GM04503 (cell line): Measurements from ENCODE around the gene EQTN.
A peak's percentile ranks its signal among the peaks of the same experiment; 100 is the strongest.
"Not testable (repeated sequence)": the region's sequence is repeated elsewhere in the genome, so short reads cannot be mapped to it uniquely, and the experiment has no call there.

Source experiments
- DNase-seq: peaks from one replicate; pipeline ENCODE4 v3.0.0-alpha.2; 2012; ENCODE audit warnings: low read depth

EQTN gene

DNA sequence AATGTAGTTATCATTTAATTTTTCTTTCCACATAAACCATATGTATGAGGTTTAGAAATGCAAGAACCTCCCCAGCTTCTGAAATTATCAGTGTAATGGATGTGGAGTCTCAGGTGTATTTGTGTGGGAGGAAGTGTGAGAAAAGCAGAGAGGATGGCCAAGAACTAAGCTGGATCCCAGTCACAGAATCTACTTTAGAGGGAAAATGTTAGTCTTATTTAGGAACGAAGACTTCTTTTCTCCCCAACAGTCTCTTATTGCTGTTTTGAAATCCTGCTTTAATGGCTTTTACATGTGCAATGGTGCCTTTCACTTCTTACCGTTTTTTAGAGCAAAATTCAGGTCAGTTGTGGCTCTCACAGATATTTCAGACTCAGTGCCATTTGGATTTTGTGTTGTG lies 3.0 kb downstream of the EQTN start:
- DNase-seq, result no peak

DNA sequence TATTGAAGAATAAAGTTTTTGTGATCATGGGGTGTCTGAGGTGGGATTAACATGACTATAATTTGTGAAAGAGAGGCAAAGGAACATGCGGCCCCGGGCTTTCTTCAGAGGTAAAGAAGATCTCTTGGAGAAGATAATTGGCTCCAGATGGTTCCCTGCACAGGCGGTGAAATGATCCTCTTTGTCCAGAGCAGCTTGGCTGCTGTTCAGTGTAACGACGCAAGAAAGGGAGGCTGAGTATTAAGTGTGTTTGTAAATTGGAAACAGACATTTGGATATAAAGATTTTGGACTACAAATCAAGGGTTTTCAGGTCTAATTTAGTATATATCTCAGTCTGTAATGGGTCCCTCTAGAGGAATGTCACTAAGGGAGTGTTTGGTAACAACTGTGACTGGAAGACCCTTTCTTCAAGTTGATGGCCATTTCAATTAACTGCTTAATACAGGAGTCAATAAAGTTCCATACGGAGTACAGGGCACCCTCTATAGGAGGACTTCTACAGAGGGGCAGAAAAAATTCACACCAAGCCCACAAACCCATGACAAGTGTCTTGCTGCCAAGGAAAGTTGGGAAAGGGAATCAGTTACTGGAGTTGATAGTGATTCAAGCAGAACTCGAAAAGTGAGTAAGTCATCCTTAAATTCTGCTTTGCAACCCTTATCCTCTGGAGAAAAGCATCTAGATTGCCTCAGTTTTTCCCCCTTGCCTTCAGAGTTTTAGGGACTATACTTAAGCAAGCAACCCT lies 4.1 kb downstream of the EQTN start:
- peak; percentile 27 for DNase-seq

DNA sequence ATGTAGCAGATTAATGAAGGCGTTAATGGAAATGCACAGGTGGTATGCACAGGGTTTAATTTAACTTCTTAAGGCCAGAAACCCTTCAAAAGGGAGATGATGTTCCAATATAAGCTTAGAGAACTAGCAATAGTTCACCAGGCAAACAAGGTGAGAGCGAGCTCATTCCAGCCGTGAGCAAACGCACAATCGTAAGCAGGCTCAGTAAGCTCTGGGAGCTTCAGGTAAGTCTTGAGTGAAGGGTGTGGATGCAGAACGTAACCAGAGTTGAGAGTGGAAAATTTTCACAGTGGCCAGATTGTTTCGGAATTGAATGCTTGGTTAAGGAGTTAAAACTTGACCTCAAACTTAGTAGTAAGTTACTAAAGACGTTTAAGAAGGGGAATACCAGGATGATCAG lies 5.7 kb downstream of the EQTN start:
- no peak for DNase-seq

DNA sequence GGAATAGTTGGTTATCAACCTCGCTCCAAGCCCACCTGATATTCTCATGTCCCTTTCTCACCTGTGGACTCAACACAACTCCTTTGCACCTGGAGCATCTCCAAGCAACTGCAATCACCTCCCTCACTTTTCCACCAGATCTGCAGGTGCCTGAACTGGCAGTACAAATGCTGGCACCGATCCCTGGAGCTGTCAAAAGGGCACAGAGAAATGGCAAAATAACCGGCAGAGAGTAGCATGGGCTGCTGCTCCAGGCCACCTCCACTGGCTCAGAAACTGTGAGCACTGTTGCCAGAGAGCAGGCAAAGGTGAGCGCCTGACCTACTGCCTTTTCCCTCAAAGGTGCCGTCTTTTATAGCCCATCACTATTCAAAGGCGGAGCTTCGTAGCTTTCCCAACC lies 14.7 kb downstream of the EQTN start:
- DNase-seq, result no peak

DNA sequence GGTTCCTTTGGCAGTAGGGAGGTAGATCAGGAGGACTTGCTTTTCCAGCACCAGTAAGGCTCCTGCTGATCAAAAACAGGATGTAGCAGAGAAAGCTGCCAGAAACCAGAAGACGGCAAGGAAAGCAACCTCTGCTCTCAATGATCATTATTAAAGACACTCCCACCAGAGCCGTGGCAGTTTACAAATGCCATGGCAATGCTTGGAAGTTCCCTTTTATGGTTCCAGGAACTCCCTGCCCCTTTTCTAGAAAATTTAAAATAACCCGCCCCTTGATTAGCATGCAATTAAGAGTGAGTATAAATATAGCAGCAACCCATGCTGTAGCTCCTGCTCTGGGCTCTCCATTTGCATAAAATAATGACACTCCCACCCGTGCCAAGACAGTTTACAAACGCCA lies 16.1 kb downstream of the EQTN start:
- DNase-seq, result no peak

DNA sequence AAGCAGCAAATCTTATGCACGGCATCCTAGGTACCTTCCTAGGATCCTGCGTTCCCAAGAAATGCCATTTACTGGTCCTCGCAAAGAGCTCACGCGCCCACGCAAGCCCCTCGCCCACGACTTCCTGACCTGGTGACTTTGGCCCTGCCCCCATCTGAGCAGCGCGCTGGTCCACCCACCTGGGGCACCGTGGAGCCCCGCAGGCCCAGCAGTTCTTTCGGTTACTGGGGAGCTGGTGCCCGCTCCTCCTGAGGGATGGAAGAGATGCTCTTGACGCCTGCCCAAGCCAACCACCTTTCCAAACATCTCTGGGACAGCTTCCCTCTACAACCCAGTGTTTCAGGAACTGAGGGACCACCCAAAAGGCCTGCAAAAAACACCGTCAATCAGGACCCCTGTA lies 16.7 kb downstream of the EQTN start:
- no peak for DNase-seq

DNA sequence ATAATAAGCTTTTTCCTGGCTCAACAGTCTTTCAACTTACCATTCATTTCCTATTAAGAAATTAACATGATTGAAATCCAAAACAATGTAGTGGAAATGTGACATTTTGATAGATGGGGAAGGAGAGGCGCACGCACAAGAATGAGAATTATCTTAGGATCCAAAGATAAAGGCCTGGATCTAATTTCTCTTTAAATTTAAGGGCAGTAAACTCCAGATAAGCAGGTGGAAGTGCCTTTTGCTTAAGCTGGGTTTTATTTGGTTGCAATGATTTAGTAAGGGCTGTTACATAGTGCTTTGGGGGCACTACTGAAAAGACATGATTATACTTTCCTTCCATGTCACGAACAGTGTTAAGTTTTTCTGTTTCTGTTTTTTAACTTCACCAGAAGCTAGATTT lies 17.3 kb downstream of the EQTN start:
- no peak for DNase-seq

DNA sequence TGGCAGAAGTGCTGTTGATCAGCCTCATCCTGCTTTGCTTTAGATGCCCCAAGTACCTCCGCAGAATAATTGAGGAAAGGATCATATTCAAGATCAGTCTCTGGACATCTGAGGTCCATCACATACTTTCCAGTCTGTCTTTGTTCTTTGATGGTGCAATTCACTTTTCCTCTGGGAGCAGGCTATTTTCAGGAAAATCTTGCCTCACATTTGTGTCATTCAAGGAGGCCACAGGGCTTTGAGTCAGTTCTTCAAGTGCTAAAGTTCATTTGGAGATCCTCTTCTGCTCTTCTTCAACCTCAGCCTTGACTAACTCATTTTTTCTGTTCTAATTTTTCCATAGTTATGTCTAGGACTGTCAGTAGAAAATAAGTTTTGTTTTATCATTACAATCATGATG lies 18.6 kb downstream of the EQTN start:
- no peak for DNase-seq

DNA sequence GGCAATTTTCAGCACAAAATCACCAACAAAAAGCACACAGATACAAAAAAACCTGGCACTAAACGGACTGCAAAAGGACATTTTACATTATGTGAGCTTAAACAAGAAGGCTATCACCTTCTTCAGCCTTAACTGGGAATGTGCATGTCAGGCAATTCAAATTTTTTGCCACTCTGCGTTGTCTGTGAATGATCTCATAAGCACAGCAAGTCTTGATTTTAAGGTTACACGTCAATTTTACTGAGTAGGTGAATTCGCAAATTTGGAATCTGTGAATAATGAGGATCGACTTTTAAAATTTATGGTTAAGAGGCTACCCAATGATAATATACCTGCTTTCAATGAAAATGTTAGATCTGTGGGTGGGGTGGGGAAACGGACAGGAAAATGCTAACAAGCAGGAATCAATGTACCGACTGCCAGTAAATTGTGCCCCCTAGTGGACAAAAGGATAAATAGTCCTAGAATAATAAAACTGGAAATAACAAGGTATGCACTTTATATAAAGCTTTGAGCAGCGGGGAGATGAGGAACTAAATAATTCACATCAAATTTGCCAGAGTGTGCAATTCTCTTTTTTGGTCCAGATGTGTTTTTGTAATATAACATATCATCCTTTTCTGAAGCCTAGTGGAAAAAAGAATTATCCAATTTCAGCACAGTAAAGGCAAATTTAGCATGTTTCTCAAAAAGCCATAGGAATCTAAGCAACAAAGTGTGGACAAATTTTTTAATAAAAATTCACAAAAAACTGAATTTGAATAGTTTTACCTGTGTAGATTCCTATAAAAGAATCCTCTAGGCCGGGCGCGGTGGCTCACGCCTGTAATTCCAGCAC lies 20.5 kb downstream of the EQTN start:
- DNase-seq, result peak; percentile 10

DNA sequence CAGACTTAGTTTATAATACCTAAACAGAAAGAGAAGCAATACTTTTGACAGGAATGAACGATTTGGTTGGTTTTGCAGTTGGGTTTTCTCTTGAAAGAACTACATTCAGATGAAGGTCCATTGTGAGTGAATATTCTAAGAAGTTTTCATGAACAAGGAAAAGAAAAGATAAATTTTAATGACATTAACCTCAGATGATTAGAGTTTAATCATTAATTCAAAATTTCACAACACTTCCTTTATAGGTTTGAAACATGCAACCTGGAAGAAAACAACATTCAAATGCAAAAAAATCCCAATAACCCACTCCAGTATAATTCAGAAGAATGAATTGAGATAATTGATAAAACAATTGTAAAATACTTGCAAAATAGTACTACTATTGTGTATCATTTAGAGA lies 23.8 kb downstream of the EQTN start:
- DNase-seq, result no peak

DNA sequence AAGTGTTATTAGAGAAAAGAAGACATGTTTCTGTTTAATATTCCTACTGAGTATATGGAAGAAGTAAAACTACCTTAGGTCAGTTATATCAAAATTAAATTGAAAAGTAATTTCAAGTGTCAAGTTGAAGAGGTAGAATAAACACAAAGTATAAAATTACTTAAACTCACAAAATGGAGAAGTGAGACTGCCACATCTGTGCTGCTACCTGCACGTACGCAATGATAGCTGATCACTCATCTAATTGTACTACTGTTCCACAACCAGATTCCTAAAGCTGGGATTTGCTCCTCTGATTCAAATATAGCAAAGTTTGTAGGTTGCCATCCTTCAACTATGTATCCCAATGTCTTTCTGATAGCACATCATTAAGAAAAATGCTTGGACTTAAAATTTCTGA lies 24.8 kb downstream of the EQTN start:
- DNase-seq, result no peak

DNA sequence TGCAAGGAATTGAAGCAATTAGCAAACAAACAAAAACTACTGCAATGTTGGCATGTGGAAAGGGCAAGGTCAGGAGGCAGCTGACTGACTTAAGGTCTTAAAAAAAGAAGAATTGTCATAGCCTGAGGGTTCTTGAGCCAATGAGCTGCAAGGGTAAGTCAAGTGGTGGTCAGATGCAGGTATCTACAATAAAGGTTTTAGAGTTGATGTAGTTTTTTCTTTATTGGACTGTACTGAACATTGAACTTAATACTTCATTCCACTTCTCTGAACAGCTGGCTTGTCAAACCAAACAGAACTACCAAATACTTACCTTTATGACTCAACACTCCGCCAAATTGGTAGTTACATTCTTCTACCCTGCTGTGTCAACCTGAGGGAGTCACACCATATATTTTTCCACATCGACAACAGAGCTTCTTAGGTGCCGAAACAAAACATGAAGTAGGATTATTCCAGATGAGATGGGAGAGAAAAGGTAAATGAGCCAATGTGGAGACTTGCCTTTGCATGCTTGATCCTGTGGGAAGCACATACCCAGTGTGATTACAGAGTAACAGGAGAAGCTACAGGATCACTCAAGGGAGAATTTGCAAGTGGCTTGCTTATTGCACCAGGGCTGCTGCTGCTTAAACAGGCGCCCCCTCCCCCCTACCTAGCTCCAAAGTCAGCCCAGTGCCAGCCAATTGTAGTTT lies 35.3 kb downstream of the EQTN start:
- DNase-seq, result no peak

DNA sequence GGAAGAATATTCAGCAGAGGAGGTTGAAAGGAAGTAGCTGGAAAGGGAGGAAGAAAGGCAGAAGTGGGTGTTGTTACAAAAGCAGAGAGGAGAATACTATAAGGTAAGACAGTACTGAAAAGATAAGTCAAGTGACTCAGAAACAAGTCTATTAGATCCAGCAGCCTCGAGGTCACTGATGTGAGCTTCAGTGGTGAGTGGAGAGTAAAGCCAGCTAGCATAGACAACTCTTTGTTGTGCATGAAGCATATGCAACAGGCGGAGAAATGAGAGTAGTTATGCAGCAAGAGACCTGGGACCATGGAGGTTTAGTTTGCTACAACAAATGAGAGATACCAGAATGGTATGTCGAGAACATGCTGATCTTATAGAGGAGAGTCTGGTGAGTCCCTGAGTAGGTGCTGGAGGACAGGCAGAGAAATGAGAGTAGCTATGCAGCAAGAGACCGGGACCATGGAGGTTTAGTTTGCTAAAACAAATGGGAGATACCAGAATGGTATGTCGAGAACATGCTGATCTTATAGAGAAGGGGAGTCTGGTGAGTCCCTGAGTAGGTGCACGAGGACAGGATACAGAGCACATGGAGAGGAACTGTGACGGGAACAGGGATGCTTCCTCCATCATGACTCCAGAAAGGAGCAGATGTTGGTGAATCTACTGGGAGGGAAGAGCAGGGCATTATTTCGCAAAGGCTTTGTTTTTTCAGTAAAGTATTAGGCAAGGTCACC lies 36.0 kb downstream of the EQTN start:
- DNase-seq, result no peak

DNA sequence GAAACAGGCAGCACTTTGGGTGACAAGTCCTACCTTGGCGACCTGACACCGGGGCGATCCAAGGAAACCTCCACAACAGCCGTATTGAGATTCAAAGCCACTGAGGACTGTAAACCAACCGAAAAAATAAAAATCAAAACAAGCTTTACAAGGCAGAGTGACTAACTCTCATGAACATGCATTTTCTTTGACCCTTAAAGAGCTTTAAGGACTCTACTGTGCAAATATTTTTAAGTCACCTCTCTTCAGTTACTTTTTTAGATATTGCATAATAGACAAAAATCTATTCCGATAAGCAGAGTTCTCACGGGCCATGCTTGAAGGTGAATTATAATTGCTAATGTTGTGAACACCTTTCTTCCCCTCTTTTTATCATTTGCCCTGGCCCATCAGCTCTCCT lies 38.3 kb downstream of the EQTN start:
- DNase-seq, result no peak

DNA sequence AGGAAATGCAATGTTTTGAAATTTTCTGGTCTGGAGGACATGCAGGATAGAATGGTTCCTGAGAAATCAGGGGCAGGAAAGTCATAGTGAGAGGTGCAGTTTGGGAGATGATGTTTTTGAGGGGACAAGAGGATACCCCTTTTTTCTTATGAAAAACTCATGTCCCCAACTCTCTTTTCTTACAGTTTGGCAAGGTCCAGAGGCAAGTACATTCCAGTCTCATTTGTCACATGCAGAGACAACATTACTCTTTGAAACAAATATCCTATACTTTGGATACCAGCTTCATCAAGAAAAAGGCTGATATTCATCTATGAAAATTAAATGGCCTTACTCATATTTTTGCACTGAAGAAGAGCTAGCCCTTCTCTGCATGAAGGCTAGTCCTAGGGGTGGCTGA lies 48.2 kb downstream of the EQTN start:
- no peak for DNase-seq

DNA sequence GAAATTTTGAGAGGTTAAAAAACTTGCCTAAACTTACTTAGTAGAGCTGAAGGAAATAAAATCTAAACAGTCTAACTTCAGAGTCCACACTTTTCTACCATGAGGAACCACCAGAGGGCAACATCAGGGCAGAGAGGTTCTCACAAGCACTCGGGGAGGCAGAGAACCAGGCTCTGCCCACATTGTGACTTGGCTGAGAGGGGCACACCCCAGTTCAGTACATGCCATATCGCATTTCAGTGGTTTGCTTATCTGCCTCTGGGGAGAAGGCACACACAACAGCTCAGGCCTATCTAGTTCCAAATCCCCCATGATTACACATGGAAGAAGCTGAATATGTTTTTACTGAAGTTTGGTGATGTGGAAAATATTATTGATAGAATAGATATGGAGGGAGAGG lies 49.2 kb downstream of the EQTN start:
- no peak for DNase-seq

DNA sequence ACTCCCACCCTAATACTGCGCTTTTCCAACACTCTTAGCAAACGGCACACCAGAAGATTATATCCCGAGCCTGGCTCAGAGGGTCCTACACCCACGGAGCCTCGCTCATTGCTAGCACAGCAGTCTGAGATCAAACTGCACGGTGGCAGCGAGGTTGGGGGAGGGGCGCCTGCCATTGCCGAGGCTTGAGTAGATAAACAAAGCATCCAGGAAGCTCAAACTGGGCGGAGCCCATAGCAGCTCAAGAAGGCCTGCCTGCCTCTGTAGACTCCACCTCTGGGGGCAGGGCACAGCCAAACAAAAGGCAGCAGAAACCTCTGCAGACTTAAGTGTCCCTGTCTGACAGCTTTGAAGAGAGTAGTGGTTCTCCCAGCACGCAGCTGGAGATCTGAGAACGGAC lies 57.3 kb downstream of the EQTN start:
- not testable (repeated sequence) for DNase-seq
